GM06990 (cell line): ENCODE results near the gene FGFRL1.

Experiments used
- DNase-seq: peaks from one replicate; pipeline ENCODE4 v3.0.0-alpha.2; 2011; ENCODE audit not compliant: insufficient read length; ENCODE audit errors: extremely low read depth
- H3K27me3 ChIP-seq: replicated peaks from 2 replicates; pipeline ENCODE4 v1.6.0; 2011; ENCODE audit warnings: low read length; ENCODE audit not compliant: control insufficient read depth, insufficient read depth
- H3K36me3 ChIP-seq: 2 replicates; pipeline ENCODE4 v1.5.1; 2011; ENCODE audit warnings: low read length; ENCODE audit not compliant: control insufficient read depth, insufficient read depth
- H3K4me3 ChIP-seq: replicated peaks from 2 replicates; pipeline ENCODE4 v1.5.1; 2011; ENCODE audit warnings: low read depth, mild to moderate bottlenecking, control low read depth, low read length
- TF ChIP-seq, protein P1 (sequence below): IDR thresholded peaks from 2 replicates; pipeline ENCODE4 v1.5.1; 2011; ENCODE audit warnings: low read length, control low read depth, mild to moderate bottlenecking, inconsistent platforms; ENCODE audit not compliant: insufficient read depth, poor library complexity, severe bottlenecking

FGFRL1 gene

GRCh38 chr4:1023895-1024740, 12.7 kb downstream of the FGFRL1 start:
- DNase-seq, result no peak
- H3K4me3 ChIP-seq, result no peak overlapping the region
- no peaks in the 10 kb centered on the region for H3K36me3 ChIP-seq
- TF ChIP-seq, protein P1, sequence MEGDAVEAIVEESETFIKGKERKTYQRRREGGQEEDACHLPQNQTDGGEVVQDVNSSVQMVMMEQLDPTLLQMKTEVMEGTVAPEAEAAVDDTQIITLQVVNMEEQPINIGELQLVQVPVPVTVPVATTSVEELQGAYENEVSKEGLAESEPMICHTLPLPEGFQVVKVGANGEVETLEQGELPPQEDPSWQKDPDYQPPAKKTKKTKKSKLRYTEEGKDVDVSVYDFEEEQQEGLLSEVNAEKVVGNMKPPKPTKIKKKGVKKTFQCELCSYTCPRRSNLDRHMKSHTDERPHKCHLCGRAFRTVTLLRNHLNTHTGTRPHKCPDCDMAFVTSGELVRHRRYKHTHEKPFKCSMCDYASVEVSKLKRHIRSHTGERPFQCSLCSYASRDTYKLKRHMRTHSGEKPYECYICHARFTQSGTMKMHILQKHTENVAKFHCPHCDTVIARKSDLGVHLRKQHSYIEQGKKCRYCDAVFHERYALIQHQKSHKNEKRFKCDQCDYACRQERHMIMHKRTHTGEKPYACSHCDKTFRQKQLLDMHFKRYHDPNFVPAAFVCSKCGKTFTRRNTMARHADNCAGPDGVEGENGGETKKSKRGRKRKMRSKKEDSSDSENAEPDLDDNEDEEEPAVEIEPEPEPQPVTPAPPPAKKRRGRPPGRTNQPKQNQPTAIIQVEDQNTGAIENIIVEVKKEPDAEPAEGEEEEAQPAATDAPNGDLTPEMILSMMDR, result no peak
- H3K27me3 ChIP-seq, result no peaks in the 10 kb centered on the region

GRCh38 chr4:1024882-1025545, 13.6 kb downstream of the FGFRL1 start:
- TF ChIP-seq, protein P1, result no peak
- Histone ChIP-seq H3K36me3 (no peaks in the 10 kb centered on the region), H3K27me3 (no peaks in the 10 kb centered on the region), H3K4me3 (no peak overlapping the region)
- DNase-seq, result no peak

GRCh38 chr4:1026115-1026514, 14.7 kb downstream of the FGFRL1 start:
- H3K36me3 ChIP-seq, result no peaks in the 10 kb centered on the region
- H3K27me3 ChIP-seq, result no peaks in the 10 kb centered on the region
- peak; percentile 59 for DNase-seq
- H3K4me3 ChIP-seq, result no peak overlapping the region
- TF ChIP-seq, protein P1, result no peak

GRCh38 chr4:1027219-1027914, 15.9 kb downstream of the FGFRL1 start:
- no peak for DNase-seq
- Histone ChIP-seq H3K27me3 (no peaks in the 10 kb centered on the region), H3K4me3 (no peak overlapping the region), H3K36me3 (no peaks in the 10 kb centered on the region)
- TF ChIP-seq, protein P1, result no peak

GRCh38 chr4:1027915-1028238, 16.5 kb downstream of the FGFRL1 start:
- H3K27me3 ChIP-seq, result no peaks in the 10 kb centered on the region
- TF ChIP-seq, protein P1, result no peak
- no peak for DNase-seq
- no peaks in the 10 kb centered on the region for H3K36me3 ChIP-seq
- H3K4me3 ChIP-seq, result no peak overlapping the region
